Measurements from ENCODE around the gene FAM3C.
A peak's percentile ranks its signal among the peaks of the same experiment; 100 is the strongest.

The FAM3C gene

GRCh38 chr7:121343302-121343701 lies 52.8 kb downstream of the FAM3C start:
- no peak for FAIRE-seq
- TF ChIP-seq SPI1 (IDR thresholded peaks at IDR 0.05; ENCODE audit: low read depth, low read length) (no peak), POU2F2 (IDR thresholded peaks at IDR 0.05; ENCODE audit: low read depth, low read length) (no peak)

GRCh38 chr7:121342631-121343030 lies 53.5 kb downstream of the FAM3C start:
- no peak for FAIRE-seq
- TF ChIP-seq TAF1 (IDR thresholded peaks at IDR 0.05; ENCODE audit: low read depth, low read length) (no peak), POLR2A (IDR thresholded peaks at IDR 0.05; ENCODE audit: low read depth, low read length) (no peak), SPI1 (IDR thresholded peaks at IDR 0.05; ENCODE audit: low read depth, low read length) (no peak), POLR2AphosphoS5 (IDR thresholded peaks at IDR 0.05; ENCODE audit: low read depth, low read length) (no peak), PAX5 (IDR thresholded peaks at IDR 0.05; ENCODE audit: insufficient read depth, low read length, severe bottlenecking) (no peak), POU2F2 (IDR thresholded peaks at IDR 0.05; ENCODE audit: low read depth, low read length) (no peak)
- no peak for DNase-seq (ENCODE audit: insufficient read length, low spot score)

More at GRCh38 chr7:121343302-121343701, 52.8 kb downstream of the FAM3C start:
- DNase-seq (ENCODE audit: insufficient read length, low spot score), result no peak

GRCh38 chr7:121341933-121342332 lies 54.2 kb downstream of the FAM3C start:
- FAIRE-seq (no peak), DNase-seq (ENCODE audit: insufficient read length, low spot score) (no peak)
- TF ChIP-seq POU2F2 (IDR thresholded peaks at IDR 0.05; ENCODE audit: low read depth, low read length) (no peak), PAX5 (IDR thresholded peaks at IDR 0.05; ENCODE audit: insufficient read depth, low read length, severe bottlenecking) (no peak), TAF1 (IDR thresholded peaks at IDR 0.05; ENCODE audit: low read depth, low read length) (no peak), POLR2AphosphoS5 (IDR thresholded peaks at IDR 0.05; ENCODE audit: low read depth, low read length) (no peak), SPI1 (IDR thresholded peaks at IDR 0.05; ENCODE audit: low read depth, low read length) (no peak), POLR2A (IDR thresholded peaks at IDR 0.05; ENCODE audit: low read depth, low read length) (no peak)

- TF ChIP-seq PAX5 (IDR thresholded peaks at IDR 0.05; ENCODE audit: insufficient read depth, low read length, severe bottlenecking), result no peak
- no peak for TF ChIP-seq SPI1 (IDR thresholded peaks at IDR 0.05; ENCODE audit: low read depth, low read length)
- TF ChIP-seq POLR2AphosphoS5 (IDR thresholded peaks at IDR 0.05; ENCODE audit: low read depth, low read length), result no peak
- no peak for TF ChIP-seq POU2F2 (IDR thresholded peaks at IDR 0.05; ENCODE audit: low read depth, low read length)
- TF ChIP-seq TAF1 (IDR thresholded peaks at IDR 0.05; ENCODE audit: low read depth, low read length), result no peak
- TF ChIP-seq POLR2A (IDR thresholded peaks at IDR 0.05; ENCODE audit: low read depth, low read length), result no peak
- FAIRE-seq, result no peak
- no peak for DNase-seq (ENCODE audit: insufficient read length, low spot score)
These were observed 57.0 kb downstream of the FAM3C start for GRCh38 chr7:121339082-121339481.

GRCh38 chr7:121337398-121337797 lies 58.7 kb downstream of the FAM3C start:
- FAIRE-seq (peak; percentile 16), DNase-seq (ENCODE audit: insufficient read length, low spot score) (no peak)
- TF ChIP-seq POU2F2 (IDR thresholded peaks at IDR 0.05; ENCODE audit: low read depth, low read length) (no peak), POLR2A (IDR thresholded peaks at IDR 0.05; ENCODE audit: low read depth, low read length) (no peak), TAF1 (IDR thresholded peaks at IDR 0.05; ENCODE audit: low read depth, low read length) (no peak), PAX5 (IDR thresholded peaks at IDR 0.05; ENCODE audit: insufficient read depth, low read length, severe bottlenecking) (no peak), POLR2AphosphoS5 (IDR thresholded peaks at IDR 0.05; ENCODE audit: low read depth, low read length) (no peak), SPI1 (IDR thresholded peaks at IDR 0.05; ENCODE audit: low read depth, low read length) (no peak)

- DNase-seq (ENCODE audit: insufficient read length, low spot score) (no peak), FAIRE-seq (no peak)
- no peak for TF ChIP-seq POU2F2 (IDR thresholded peaks at IDR 0.05; ENCODE audit: low read depth, low read length)
- TF ChIP-seq PAX5 (IDR thresholded peaks at IDR 0.05; ENCODE audit: insufficient read depth, low read length, severe bottlenecking), result no peak
- TF ChIP-seq POLR2AphosphoS5 (IDR thresholded peaks at IDR 0.05; ENCODE audit: low read depth, low read length), result no peak
- TF ChIP-seq POLR2A (IDR thresholded peaks at IDR 0.05; ENCODE audit: low read depth, low read length), result no peak
- TF ChIP-seq SPI1 (IDR thresholded peaks at IDR 0.05; ENCODE audit: low read depth, low read length), result no peak
- no peak for TF ChIP-seq TAF1 (IDR thresholded peaks at IDR 0.05; ENCODE audit: low read depth, low read length)
These were observed 59.5 kb downstream of the FAM3C start for GRCh38 chr7:121336579-121336978.

GRCh38 chr7:121334875-121335648 lies 61.0 kb downstream of the FAM3C start:
- no peak for DNase-seq (ENCODE audit: insufficient read length, low spot score)
- FAIRE-seq, result no peak
- no peak for TF ChIP-seq POLR2AphosphoS5 (IDR thresholded peaks at IDR 0.05; ENCODE audit: low read depth, low read length)

GRCh38 chr7:121334376-121334775 lies 61.7 kb downstream of the FAM3C start:
- no peak for DNase-seq (ENCODE audit: insufficient read length, low spot score)
- TF ChIP-seq PAX5 (IDR thresholded peaks at IDR 0.05; ENCODE audit: insufficient read depth, low read length, severe bottlenecking), result no peak
- TF ChIP-seq TAF1 (IDR thresholded peaks at IDR 0.05; ENCODE audit: low read depth, low read length), result no peak
- no peak for TF ChIP-seq POU2F2 (IDR thresholded peaks at IDR 0.05; ENCODE audit: low read depth, low read length)
- FAIRE-seq, result no peak

GRCh38 chr7:121331574-121331973 lies 64.5 kb downstream of the FAM3C start:
- FAIRE-seq (no peak), DNase-seq (ENCODE audit: insufficient read length, low spot score) (no peak)
- no peak for TF ChIP-seq POU2F2 (IDR thresholded peaks at IDR 0.05; ENCODE audit: low read depth, low read length)
- no peak for TF ChIP-seq POLR2A (IDR thresholded peaks at IDR 0.05; ENCODE audit: low read depth, low read length)
- no peak for TF ChIP-seq SPI1 (IDR thresholded peaks at IDR 0.05; ENCODE audit: low read depth, low read length)
- TF ChIP-seq PAX5 (IDR thresholded peaks at IDR 0.05; ENCODE audit: insufficient read depth, low read length, severe bottlenecking), result no peak
- no peak for TF ChIP-seq TAF1 (IDR thresholded peaks at IDR 0.05; ENCODE audit: low read depth, low read length)
- TF ChIP-seq POLR2AphosphoS5 (IDR thresholded peaks at IDR 0.05; ENCODE audit: low read depth, low read length), result no peak

GRCh38 chr7:121331048-121331447 lies 65.1 kb downstream of the FAM3C start:
- FAIRE-seq, result no peak
- DNase-seq (ENCODE audit: insufficient read length, low spot score), result no peak
- TF ChIP-seq PAX5 (IDR thresholded peaks at IDR 0.05; ENCODE audit: insufficient read depth, low read length, severe bottlenecking), result no peak
- TF ChIP-seq POLR2AphosphoS5 (IDR thresholded peaks at IDR 0.05; ENCODE audit: low read depth, low read length), result no peak
- TF ChIP-seq POU2F2 (IDR thresholded peaks at IDR 0.05; ENCODE audit: low read depth, low read length), result no peak
- TF ChIP-seq SPI1 (IDR thresholded peaks at IDR 0.05; ENCODE audit: low read depth, low read length), result no peak
- no peak for TF ChIP-seq TAF1 (IDR thresholded peaks at IDR 0.05; ENCODE audit: low read depth, low read length)
- no peak for TF ChIP-seq POLR2A (IDR thresholded peaks at IDR 0.05; ENCODE audit: low read depth, low read length)

Measured in GM12891 (cell line).